Fibroblast of lung (primary cell): Measurements from ENCODE around the gene PPFIBP1. TPM values are rescaled to one million over a fixed set of nuclear protein-coding genes. Genes with fewer than 3 reads are reported as not detected.
"Not testable (repeated sequence)": the region's sequence is repeated elsewhere in the genome, so short reads cannot be mapped to it uniquely, and the experiment has no call there.

ENCODE experiments used
- DNase-seq, 2 donors: peaks; one replicate each; pipeline versions ENCODE4 v3.0.0 to v3.0.0-alpha.2; 2010; ENCODE audit warnings: low read depth in 2 of 2
- H2AFZ ChIP-seq: 2 replicates; pipeline ENCODE4 v1.5.1; 2012; ENCODE audit warnings: low read length, control low read depth, inconsistent platforms
- H3K27ac ChIP-seq: 2 replicates; pipeline ENCODE4 v1.5.1; 2011; ENCODE audit warnings: low read length, control low read depth; ENCODE audit not compliant: insufficient read depth
- H3K27me3 ChIP-seq: 2 replicates; pipeline ENCODE4 v1.5.1; 2011; ENCODE audit warnings: mild to moderate bottlenecking, low read length; ENCODE audit not compliant: control insufficient read depth, insufficient read depth
- H3K36me3 ChIP-seq: 2 replicates; pipeline ENCODE4 v1.5.1; 2011; ENCODE audit warnings: low read length; ENCODE audit not compliant: control insufficient read depth, insufficient read depth
- H3K4me1 ChIP-seq: 2 replicates; pipeline ENCODE4 v1.5.1; 2011; ENCODE audit warnings: low read length; ENCODE audit not compliant: control insufficient read depth, insufficient read depth; ENCODE audit errors: extremely low read depth
- H3K4me2 ChIP-seq: 2 replicates; pipeline ENCODE4 v1.5.1; 2011; ENCODE audit warnings: low read length, control low read depth; ENCODE audit not compliant: insufficient read depth; ENCODE audit errors: extremely low read depth
- H3K4me3 ChIP-seq, 4 experiments: fragments of 200-600 bp in 1 of 4; sonication (generic) in 1 of 4; replicated peaks in 1 of 4; 2 replicates each; pipeline ENCODE4 v1.5.1; 2011 to 2016; ENCODE audit warnings: low read length in 4 of 4, low read depth in 3 of 4, mild to moderate bottlenecking in 3 of 4, control low read depth in 2 of 4, inconsistent platforms in 1 of 4, mixed read lengths in 1 of 4; ENCODE audit not compliant: insufficient read depth in 1 of 4; ENCODE audit errors: control extremely low read depth in 1 of 4
- H3K79me2 ChIP-seq: 2 replicates; pipeline ENCODE4 v1.5.1; 2012; ENCODE audit warnings: mild to moderate bottlenecking, low read length, inconsistent platforms; ENCODE audit not compliant: control insufficient read depth, insufficient read depth
- H3K9ac ChIP-seq: 2 replicates; pipeline ENCODE4 v1.5.1; 2011; ENCODE audit warnings: mild to moderate bottlenecking, low read length, control low read depth; ENCODE audit not compliant: insufficient read depth
- H3K9me3 ChIP-seq: 2 replicates; pipeline ENCODE4 v1.5.1; 2012; ENCODE audit warnings: low read depth, low read length; ENCODE audit not compliant: control insufficient read depth, insufficient read depth
- H4K20me1 ChIP-seq: 2 replicates; pipeline ENCODE4 v1.5.1; 2011; ENCODE audit warnings: low read length; ENCODE audit not compliant: control insufficient read depth, insufficient read depth; ENCODE audit errors: extremely low read depth
- CTCF ChIP-seq, 2 donors: IDR thresholded peaks in 1 of 2; conservative IDR thresholded peaks in 1 of 2; 1 replicate in 1 of 2; 2 replicates in 1 of 2; pipeline ENCODE4 v1.5.1; 2011 to 2012; ENCODE audit warnings: low read length in 2 of 2, control low read depth in 1 of 2, inconsistent platforms in 1 of 2, low read depth in 1 of 2, mild to moderate bottlenecking in 1 of 2
- EZH2 ChIP-seq: IDR thresholded peaks from 2 replicates; pipeline ENCODE4 v1.5.1; 2012; ENCODE audit warnings: low read length, control low read depth, mild to moderate bottlenecking; ENCODE audit errors: missing control alignments
- polyA plus RNA-seq, 2 donors: library from polyadenylated mRNA; depleted of rRNA in 1 of 2; stranded (reverse) in 1 of 2; unstranded in 1 of 2; fragments of >200 nt; gene quantifications; 2 replicates each; pipeline ENCODE4 v1.2.1, GENCODE V29; 2011 to 2012; ENCODE audit warnings: missing spikeins in 1 of 2
- total RNA-seq: library from RNA; depleted of rRNA; stranded (reverse); fragments of >200 nt; gene quantifications from 2 replicates; pipeline ENCODE4 v1.2.1, GENCODE V29; 2014

The PPFIBP1 gene
- total and polyA plus RNA-seq, 2 donors (not counting 1 experiment from before 2014, with no cell fraction given), result 65.1 to 93.0 TPM

DNA sequence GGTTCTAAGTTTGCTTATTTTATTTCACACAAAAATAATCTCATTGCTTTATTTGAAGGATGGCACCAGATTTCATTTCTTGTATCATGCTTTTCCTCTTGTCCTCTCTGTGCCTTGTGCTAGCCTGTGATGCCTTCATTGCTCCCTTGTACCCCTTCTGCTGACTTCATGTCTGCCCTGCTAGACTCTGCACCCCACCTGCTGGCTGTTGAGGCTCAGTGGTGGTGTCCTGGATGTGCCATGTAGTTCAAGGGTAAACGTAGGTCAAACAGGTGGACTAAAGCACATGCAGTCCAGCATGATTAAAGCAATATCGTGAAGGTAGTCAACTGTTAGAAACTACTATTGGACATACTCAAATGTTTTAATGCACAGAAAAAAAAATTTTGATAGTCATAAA is 208.3 kb downstream of the PPFIBP1 start:
- no peaks in the 10 kb centered on the region for H3K36me3 ChIP-seq
- no peak overlapping the region for H3K9ac ChIP-seq
- DNase-seq, result peak in 1 of 2 donors; percentile 6
- TF ChIP-seq EZH2 (no peak), CTCF (conservative IDR thresholded peaks at IDR 0.05 in 1 of 2, IDR thresholded peaks at IDR 0.05 in 1 of 2; ENCODE audit: low read depth in 1 of 2, low read length in 2 of 2) (peak in 1 of 2 donors; percentile 44)
- H2AFZ ChIP-seq, result no peak overlapping the region
- H3K4me1 ChIP-seq, result no peaks in the 10 kb centered on the region
- H3K4me2 ChIP-seq, result no peak overlapping the region
- no peaks in the 10 kb centered on the region for H3K9me3 ChIP-seq
- no peaks in the 10 kb centered on the region for H3K79me2 ChIP-seq
- H3K4me3 ChIP-seq, result no peak overlapping the region
- H3K27me3 ChIP-seq, result no peaks in the 10 kb centered on the region
- H3K27ac ChIP-seq, result no peak overlapping the region
- H4K20me1 ChIP-seq, result no peaks in the 10 kb centered on the region

- Histone ChIP-seq H4K20me1 (no peaks in the 10 kb centered on the region), H3K4me3 (no peak overlapping the region), H3K79me2 (no peaks in the 10 kb centered on the region), H3K36me3 (no peaks in the 10 kb centered on the region), H3K27ac (no peak overlapping the region), H3K9me3 (no peaks in the 10 kb centered on the region), H3K9ac (no peak overlapping the region), H3K4me1 (no peaks in the 10 kb centered on the region), H3K4me2 (no peak overlapping the region), H3K27me3 (no peaks in the 10 kb centered on the region), H2AFZ (no peak overlapping the region)
- no peak for TF ChIP-seq EZH2
- peak; percentile 93 to 94 for TF ChIP-seq CTCF (conservative IDR thresholded peaks at IDR 0.05 in 1 of 2, IDR thresholded peaks at IDR 0.05 in 1 of 2; ENCODE audit: low read depth in 1 of 2, low read length in 2 of 2)
- peak; percentile 10 to 62 for DNase-seq
These were observed 209.1 kb downstream of the PPFIBP1 start for GRCh38 chr12:27733052-27733656.

DNA sequence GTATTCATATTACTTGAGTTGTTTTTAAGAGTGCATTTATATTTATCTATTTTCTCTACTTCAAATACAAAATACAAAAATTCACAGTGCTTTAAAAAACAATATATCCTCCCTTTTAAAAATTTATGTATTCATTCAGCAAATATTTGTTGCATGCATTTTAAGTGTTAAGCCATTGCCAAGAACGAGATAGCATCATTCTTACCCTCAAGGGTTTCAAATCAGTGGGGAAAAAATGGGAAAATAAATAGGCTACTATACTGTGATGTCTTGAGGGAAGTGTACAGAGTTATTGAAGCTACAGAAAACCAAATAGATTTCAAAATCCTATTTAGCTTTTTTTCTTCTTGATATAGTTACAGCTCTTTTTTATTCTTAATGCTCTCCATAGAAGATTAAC is 209.8 kb downstream of the PPFIBP1 start:
- no peaks in the 10 kb centered on the region for H3K79me2 ChIP-seq
- no peak overlapping the region for H3K4me2 ChIP-seq
- H3K36me3 ChIP-seq, result no peaks in the 10 kb centered on the region
- H3K9me3 ChIP-seq, result no peaks in the 10 kb centered on the region
- H3K27me3 ChIP-seq, result no peaks in the 10 kb centered on the region
- TF ChIP-seq CTCF (conservative IDR thresholded peaks at IDR 0.05 in 1 of 2, IDR thresholded peaks at IDR 0.05 in 1 of 2; ENCODE audit: low read depth in 1 of 2, low read length in 2 of 2) (no peak), EZH2 (no peak)
- H2AFZ ChIP-seq, result no peak overlapping the region
- no peaks in the 10 kb centered on the region for H4K20me1 ChIP-seq
- H3K4me3 ChIP-seq, result no peak overlapping the region
- no peaks in the 10 kb centered on the region for H3K4me1 ChIP-seq
- H3K27ac ChIP-seq, result no peak overlapping the region
- no peak overlapping the region for H3K9ac ChIP-seq
- DNase-seq, result no peak

DNA sequence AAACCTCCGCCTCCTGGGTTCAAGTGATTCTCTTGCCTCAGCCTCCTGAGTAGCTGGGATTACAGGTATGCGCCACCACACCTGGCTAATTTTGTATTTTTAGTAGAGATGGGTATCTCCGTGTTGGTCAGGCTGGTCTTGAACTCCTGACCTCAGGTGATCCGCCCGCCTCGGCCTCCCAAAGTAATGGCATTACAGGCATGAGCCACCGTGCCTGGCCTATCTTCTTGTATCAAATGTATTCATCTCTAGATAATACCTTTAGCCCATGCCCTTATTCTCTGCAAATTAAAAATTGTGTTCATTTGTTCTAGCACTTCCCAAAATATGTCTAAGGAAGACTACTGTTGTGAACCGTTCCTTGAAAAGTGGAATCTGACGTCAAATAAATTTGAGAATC is 210.3 kb downstream of the PPFIBP1 start:
- not testable (repeated sequence) for H3K27me3 ChIP-seq, H2AFZ ChIP-seq, H3K79me2 ChIP-seq, H3K4me3 ChIP-seq, DNase-seq, H3K4me2 ChIP-seq, H3K9me3 ChIP-seq, H3K27ac ChIP-seq, H3K9ac ChIP-seq, H3K4me1 ChIP-seq, H3K36me3 ChIP-seq, H4K20me1 ChIP-seq
